Fibroblast of lung (primary cell): ENCODE data around the gene VAV1. TPM values are rescaled to one million over a fixed set of nuclear protein-coding genes. Genes with fewer than 3 reads are reported as not detected.

ENCODE experiments used
- DNase-seq, 2 donors: peaks; one replicate each; pipeline versions ENCODE4 v3.0.0 to v3.0.0-alpha.2; 2010; ENCODE audit warnings: low read depth in 2 of 2
- H2AFZ ChIP-seq: 2 replicates; pipeline ENCODE4 v1.5.1; 2012; ENCODE audit warnings: low read length, control low read depth, inconsistent platforms
- H3K27ac ChIP-seq: 2 replicates; pipeline ENCODE4 v1.5.1; 2011; ENCODE audit warnings: low read length, control low read depth; ENCODE audit not compliant: insufficient read depth
- H3K27me3 ChIP-seq: 2 replicates; pipeline ENCODE4 v1.5.1; 2011; ENCODE audit warnings: mild to moderate bottlenecking, low read length; ENCODE audit not compliant: control insufficient read depth, insufficient read depth
- H3K36me3 ChIP-seq: 2 replicates; pipeline ENCODE4 v1.5.1; 2011; ENCODE audit warnings: low read length; ENCODE audit not compliant: control insufficient read depth, insufficient read depth
- H3K4me1 ChIP-seq: 2 replicates; pipeline ENCODE4 v1.5.1; 2011; ENCODE audit warnings: low read length; ENCODE audit not compliant: control insufficient read depth, insufficient read depth; ENCODE audit errors: extremely low read depth
- H3K4me2 ChIP-seq: 2 replicates; pipeline ENCODE4 v1.5.1; 2011; ENCODE audit warnings: low read length, control low read depth; ENCODE audit not compliant: insufficient read depth; ENCODE audit errors: extremely low read depth
- H3K4me3 ChIP-seq, 4 experiments: fragments of 200-600 bp in 1 of 4; sonication (generic) in 1 of 4; replicated peaks in 1 of 4; 2 replicates each; pipeline ENCODE4 v1.5.1; 2011 to 2016; ENCODE audit warnings: low read length in 4 of 4, low read depth in 3 of 4, mild to moderate bottlenecking in 3 of 4, control low read depth in 2 of 4, inconsistent platforms in 1 of 4, mixed read lengths in 1 of 4; ENCODE audit not compliant: insufficient read depth in 1 of 4; ENCODE audit errors: control extremely low read depth in 1 of 4
- H3K79me2 ChIP-seq: 2 replicates; pipeline ENCODE4 v1.5.1; 2012; ENCODE audit warnings: mild to moderate bottlenecking, low read length, inconsistent platforms; ENCODE audit not compliant: control insufficient read depth, insufficient read depth
- H3K9ac ChIP-seq: 2 replicates; pipeline ENCODE4 v1.5.1; 2011; ENCODE audit warnings: mild to moderate bottlenecking, low read length, control low read depth; ENCODE audit not compliant: insufficient read depth
- H3K9me3 ChIP-seq: 2 replicates; pipeline ENCODE4 v1.5.1; 2012; ENCODE audit warnings: low read depth, low read length; ENCODE audit not compliant: control insufficient read depth, insufficient read depth
- H4K20me1 ChIP-seq: 2 replicates; pipeline ENCODE4 v1.5.1; 2011; ENCODE audit warnings: low read length; ENCODE audit not compliant: control insufficient read depth, insufficient read depth; ENCODE audit errors: extremely low read depth
- EZH2 ChIP-seq: IDR thresholded peaks from 2 replicates; pipeline ENCODE4 v1.5.1; 2012; ENCODE audit warnings: low read length, control low read depth, mild to moderate bottlenecking; ENCODE audit errors: missing control alignments
- polyA plus RNA-seq, 2 donors: library from polyadenylated mRNA; depleted of rRNA in 1 of 2; stranded (reverse) in 1 of 2; unstranded in 1 of 2; fragments of >200 nt; gene quantifications; 2 replicates each; pipeline ENCODE4 v1.2.1, GENCODE V29; 2011 to 2012; ENCODE audit warnings: missing spikeins in 1 of 2
- total RNA-seq: library from RNA; depleted of rRNA; stranded (reverse); fragments of >200 nt; gene quantifications from 2 replicates; pipeline ENCODE4 v1.2.1, GENCODE V29; 2014
- TF ChIP-seq, protein P1 (sequence below), 2 donors: IDR thresholded peaks in 1 of 2; conservative IDR thresholded peaks in 1 of 2; 1 replicate in 1 of 2; 2 replicates in 1 of 2; pipeline ENCODE4 v1.5.1; 2011 to 2012; ENCODE audit warnings: low read length in 2 of 2, control low read depth in 1 of 2, inconsistent platforms in 1 of 2, low read depth in 1 of 2, mild to moderate bottlenecking in 1 of 2

VAV1 gene
- total and polyA plus RNA-seq, 2 donors (not counting 1 experiment from before 2014, with no cell fraction given), result not detected

DNA sequence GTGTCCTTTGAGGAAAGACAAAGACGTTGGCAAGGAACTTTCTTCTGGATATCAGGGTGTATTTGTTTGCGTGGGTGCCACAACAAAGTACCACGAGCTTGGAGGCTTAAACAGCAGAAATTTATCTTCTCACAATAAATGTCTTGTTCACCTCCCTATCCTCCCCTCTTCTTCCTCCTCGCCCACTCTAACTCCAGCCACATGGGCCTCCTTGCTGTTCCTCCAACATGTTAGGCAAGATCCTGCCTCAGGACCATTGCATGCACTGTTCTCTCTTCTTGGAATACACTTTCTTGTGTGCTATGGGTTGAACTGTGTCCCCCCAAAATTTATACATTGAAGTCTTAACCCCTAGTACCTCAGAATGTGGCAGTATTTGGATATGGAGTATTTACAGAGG, 45.7 kb downstream of the VAV1 start:
- Histone ChIP-seq H3K9ac (no peak overlapping the region), H4K20me1 (no peaks in the 10 kb centered on the region), H3K9me3 (no peaks in the 10 kb centered on the region), H3K4me2 (no peak overlapping the region), H3K4me1 (no peaks in the 10 kb centered on the region), H3K79me2 (no peaks in the 10 kb centered on the region), H3K27ac (no peak overlapping the region), H3K27me3 (no peaks in the 10 kb centered on the region), H2AFZ (no peak overlapping the region), H3K36me3 (no peaks in the 10 kb centered on the region), H3K4me3 (no peak overlapping the region)
- TF ChIP-seq, protein P1, sequence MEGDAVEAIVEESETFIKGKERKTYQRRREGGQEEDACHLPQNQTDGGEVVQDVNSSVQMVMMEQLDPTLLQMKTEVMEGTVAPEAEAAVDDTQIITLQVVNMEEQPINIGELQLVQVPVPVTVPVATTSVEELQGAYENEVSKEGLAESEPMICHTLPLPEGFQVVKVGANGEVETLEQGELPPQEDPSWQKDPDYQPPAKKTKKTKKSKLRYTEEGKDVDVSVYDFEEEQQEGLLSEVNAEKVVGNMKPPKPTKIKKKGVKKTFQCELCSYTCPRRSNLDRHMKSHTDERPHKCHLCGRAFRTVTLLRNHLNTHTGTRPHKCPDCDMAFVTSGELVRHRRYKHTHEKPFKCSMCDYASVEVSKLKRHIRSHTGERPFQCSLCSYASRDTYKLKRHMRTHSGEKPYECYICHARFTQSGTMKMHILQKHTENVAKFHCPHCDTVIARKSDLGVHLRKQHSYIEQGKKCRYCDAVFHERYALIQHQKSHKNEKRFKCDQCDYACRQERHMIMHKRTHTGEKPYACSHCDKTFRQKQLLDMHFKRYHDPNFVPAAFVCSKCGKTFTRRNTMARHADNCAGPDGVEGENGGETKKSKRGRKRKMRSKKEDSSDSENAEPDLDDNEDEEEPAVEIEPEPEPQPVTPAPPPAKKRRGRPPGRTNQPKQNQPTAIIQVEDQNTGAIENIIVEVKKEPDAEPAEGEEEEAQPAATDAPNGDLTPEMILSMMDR (conservative IDR thresholded peaks at IDR 0.05 in 1 of 2, IDR thresholded peaks at IDR 0.05 in 1 of 2; ENCODE audit: low read depth in 1 of 2, low read length in 2 of 2), result no peak
- TF ChIP-seq EZH2, result no peak
- no peak for DNase-seq

DNA sequence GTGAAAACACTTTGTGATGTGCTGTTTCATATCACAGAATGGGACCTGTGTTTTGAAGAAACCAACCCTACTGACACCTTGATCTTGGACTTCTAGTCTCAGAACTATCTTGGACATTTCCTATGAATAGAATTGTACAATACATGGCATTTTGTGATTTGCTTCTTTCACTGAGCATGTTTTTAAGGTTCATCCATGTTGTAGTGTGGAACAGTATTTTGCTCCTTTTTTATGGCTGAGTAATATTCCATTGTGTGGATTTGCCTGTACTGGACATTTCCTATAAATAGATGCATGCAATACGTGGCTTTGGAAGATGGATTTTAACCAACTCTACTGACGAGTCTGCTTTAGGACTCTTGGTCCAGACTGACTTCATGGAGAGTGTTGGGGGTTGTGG, 46.8 kb downstream of the VAV1 start:
- no peaks in the 10 kb centered on the region for H3K27me3 ChIP-seq
- no peaks in the 10 kb centered on the region for H3K4me1 ChIP-seq
- DNase-seq, result no peak
- no peak overlapping the region for H3K4me2 ChIP-seq
- no peaks in the 10 kb centered on the region for H3K79me2 ChIP-seq
- no peaks in the 10 kb centered on the region for H3K9me3 ChIP-seq
- no peak overlapping the region for H3K27ac ChIP-seq
- TF ChIP-seq, protein P1 (conservative IDR thresholded peaks at IDR 0.05 in 1 of 2, IDR thresholded peaks at IDR 0.05 in 1 of 2; ENCODE audit: low read depth in 1 of 2, low read length in 2 of 2), result no peak
- no peak for TF ChIP-seq EZH2
- H3K9ac ChIP-seq, result no peak overlapping the region
- H3K36me3 ChIP-seq, result no peaks in the 10 kb centered on the region
- no peak overlapping the region for H2AFZ ChIP-seq
- H4K20me1 ChIP-seq, result no peaks in the 10 kb centered on the region
- H3K4me3 ChIP-seq, result no peak overlapping the region

DNA sequence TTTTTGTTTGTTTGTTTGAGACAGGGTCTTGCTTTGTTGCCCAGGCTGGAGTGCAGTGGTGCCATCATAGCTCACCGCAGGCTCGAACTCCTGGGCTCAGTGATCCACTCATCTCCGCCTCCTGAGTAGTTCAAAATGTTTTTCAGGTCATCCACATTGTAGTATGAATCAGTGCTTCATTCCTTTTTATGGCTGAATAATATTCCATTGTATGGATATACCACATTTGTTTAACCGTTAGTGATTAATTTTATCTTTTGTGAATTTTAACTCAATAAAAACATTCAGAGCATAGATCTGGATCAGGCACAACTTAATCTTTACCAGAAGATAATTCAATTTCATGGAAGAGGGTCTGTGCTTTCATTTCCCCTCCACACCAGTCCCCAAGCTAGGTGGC, 47.7 kb downstream of the VAV1 start:
- Histone ChIP-seq H3K9ac (no peak overlapping the region), H3K4me1 (no peaks in the 10 kb centered on the region), H2AFZ (no peak overlapping the region), H3K4me2 (no peak overlapping the region), H3K4me3 (no peak overlapping the region), H3K27ac (no peak overlapping the region), H3K27me3 (no peaks in the 10 kb centered on the region), H3K79me2 (no peaks in the 10 kb centered on the region), H3K36me3 (no peaks in the 10 kb centered on the region), H4K20me1 (no peaks in the 10 kb centered on the region), H3K9me3 (no peaks in the 10 kb centered on the region)
- no peak for TF ChIP-seq EZH2
- TF ChIP-seq, protein P1 (conservative IDR thresholded peaks at IDR 0.05 in 1 of 2, IDR thresholded peaks at IDR 0.05 in 1 of 2; ENCODE audit: low read depth in 1 of 2, low read length in 2 of 2), result no peak
- DNase-seq, result no peak
